ENCODE measurements around the gene CENPM.

- TF ChIP-seq EP300 (IDR thresholded peaks at IDR 0.05; ENCODE audit: borderline replicate concordance in 1 of 2, low read depth in 1 of 2, low read length in 1 of 2) (no peak), CTCF (IDR thresholded peaks at IDR 0.05) (no peak), GATA2 (CRISPR knock-in tag; IDR thresholded peaks at IDR 0.05) (no peak), JUND (IDR thresholded peaks at IDR 0.05) (no peak), GABPA (IDR thresholded peaks at IDR 0.05; ENCODE audit: low read depth) (no peak), RCOR1 (IDR thresholded peaks at IDR 0.05; ENCODE audit: low read length) (no peak), POLR2AphosphoS5 (IDR thresholded peaks at IDR 0.05; ENCODE audit: low read depth, low read length) (no peak), REST (IDR thresholded peaks at IDR 0.05; ENCODE audit: low read depth, low read length) (no peak), USF1 (IDR thresholded peaks at IDR 0.05; ENCODE audit: borderline replicate concordance, low read depth) (no peak)
Observed at GRCh38 chr22:41974691-41975290, 27.8 kb upstream of the CENPM start.
